Peyer's patch (tissue), 4 donors: ENCODE results near the gene PROSER3. TPM values are rescaled to one million over a fixed set of nuclear protein-coding genes. Genes with fewer than 3 reads are reported as not detected.
A peak's percentile ranks its signal among the peaks of the same experiment; 100 is the strongest.

ENCODE experiments used
- DNase-seq, 3 donors: peaks; one replicate each; pipeline ENCODE4 v3.0.0-alpha.2; 2017 to 2019
- H3K27ac ChIP-seq, 4 donors: fragments of 200-600 bp; sonication (generic); one replicate each; pipeline ENCODE4 v1.5.1; 2016 to 2019
- H3K27me3 ChIP-seq, 2 donors: fragments of 200-600 bp; sonication (generic); one replicate each; pipeline ENCODE4 v1.5.1; 2019
- H3K36me3 ChIP-seq, 3 donors: fragments of 200-600 bp; sonication (generic); one replicate each; pipeline ENCODE4 v1.5.1; 2016 to 2019
- H3K4me1 ChIP-seq, 4 donors: fragments of 200-600 bp; sonication (generic); one replicate each; pipeline ENCODE4 v1.5.1; 2016 to 2019
- H3K4me3 ChIP-seq, 4 donors: fragments of 200-600 bp; sonication (generic); 1 replicate in 3 of 4; 2 replicates in 1 of 4; pipeline ENCODE4 v1.5.1; 2016 to 2019; ENCODE audit warnings: mild to moderate bottlenecking in 1 of 4
- H3K9me3 ChIP-seq, 4 donors: fragments of 200-600 bp; sonication (generic); one replicate each; pipeline ENCODE4 v1.5.1; 2016 to 2019; ENCODE audit warnings: mild to moderate bottlenecking in 1 of 4
- POLR2A ChIP-seq, 2 donors: fragments of 450-650 bp; IDR thresholded peaks; one replicate each; pipeline ENCODE4 v1.5.1; 2017; ENCODE audit warnings: antibody characterized with exemption in 2 of 2, mild to moderate bottlenecking in 2 of 2, moderate library complexity in 2 of 2
- total RNA-seq, 4 donors: library from RNA; depleted of rRNA; stranded (reverse); fragments of >200 nt; gene quantifications; one replicate each; pipeline ENCODE4 v1.1.0, GENCODE V29; 2016
- TF ChIP-seq, protein P1 (sequence below), 6 experiments: fragments of 450-650 bp in 4 of 6; fragments of 200-600 bp in 2 of 6; sonication (generic) in 1 of 6; IDR thresholded peaks; one replicate each; pipeline ENCODE4 v1.5.1; 2017 to 2019; ENCODE audit warnings: antibody characterized with exemption in 6 of 6, mild to moderate bottlenecking in 3 of 6, moderate library complexity in 1 of 6

PROSER3 gene
- total RNA-seq, 4 donors from 2014 or later: 6.0 to 36.8 (median 27.2) TPM

DNA sequence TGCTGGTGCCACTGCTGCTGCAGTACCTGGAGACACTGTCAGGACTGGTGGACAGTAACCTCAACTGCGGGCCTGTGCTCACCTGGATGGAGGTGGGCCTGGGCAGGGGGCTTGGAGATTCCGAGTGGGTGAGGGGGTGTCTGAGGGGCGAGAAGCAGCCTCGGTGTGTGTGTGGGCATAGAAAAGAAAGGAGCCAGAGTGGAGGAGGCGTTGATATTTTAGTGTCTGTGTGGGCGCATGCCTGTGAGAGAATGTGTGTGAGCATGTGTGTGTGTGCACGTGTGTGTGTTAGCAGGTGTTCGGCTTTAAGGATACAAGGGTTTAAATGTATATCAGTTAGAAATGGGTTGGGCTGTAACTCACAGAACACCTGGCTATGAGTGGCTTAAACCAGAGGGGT lies 21.1 kb downstream of the PROSER3 start:
- H3K4me3 ChIP-seq: no peak overlapping the region
- H3K36me3 ChIP-seq: peaks cover 0 to 11% (median 0%) of the 10 kb centered on the region in 3 donors
- no peaks in the 10 kb centered on the region for H3K9me3 ChIP-seq
- no peak overlapping the region for H3K27ac ChIP-seq
- H3K4me1 ChIP-seq: peaks cover 0 to 15% (median 5%) of the 10 kb centered on the region in 4 donors
- H3K27me3 ChIP-seq: no peaks in the 10 kb centered on the region
- DNase-seq: no peak
- no peak for TF ChIP-seq POLR2A (IDR thresholded peaks at IDR 0.05)
- TF ChIP-seq, protein P1, sequence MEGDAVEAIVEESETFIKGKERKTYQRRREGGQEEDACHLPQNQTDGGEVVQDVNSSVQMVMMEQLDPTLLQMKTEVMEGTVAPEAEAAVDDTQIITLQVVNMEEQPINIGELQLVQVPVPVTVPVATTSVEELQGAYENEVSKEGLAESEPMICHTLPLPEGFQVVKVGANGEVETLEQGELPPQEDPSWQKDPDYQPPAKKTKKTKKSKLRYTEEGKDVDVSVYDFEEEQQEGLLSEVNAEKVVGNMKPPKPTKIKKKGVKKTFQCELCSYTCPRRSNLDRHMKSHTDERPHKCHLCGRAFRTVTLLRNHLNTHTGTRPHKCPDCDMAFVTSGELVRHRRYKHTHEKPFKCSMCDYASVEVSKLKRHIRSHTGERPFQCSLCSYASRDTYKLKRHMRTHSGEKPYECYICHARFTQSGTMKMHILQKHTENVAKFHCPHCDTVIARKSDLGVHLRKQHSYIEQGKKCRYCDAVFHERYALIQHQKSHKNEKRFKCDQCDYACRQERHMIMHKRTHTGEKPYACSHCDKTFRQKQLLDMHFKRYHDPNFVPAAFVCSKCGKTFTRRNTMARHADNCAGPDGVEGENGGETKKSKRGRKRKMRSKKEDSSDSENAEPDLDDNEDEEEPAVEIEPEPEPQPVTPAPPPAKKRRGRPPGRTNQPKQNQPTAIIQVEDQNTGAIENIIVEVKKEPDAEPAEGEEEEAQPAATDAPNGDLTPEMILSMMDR (IDR thresholded peaks at IDR 0.05): no peak

DNA sequence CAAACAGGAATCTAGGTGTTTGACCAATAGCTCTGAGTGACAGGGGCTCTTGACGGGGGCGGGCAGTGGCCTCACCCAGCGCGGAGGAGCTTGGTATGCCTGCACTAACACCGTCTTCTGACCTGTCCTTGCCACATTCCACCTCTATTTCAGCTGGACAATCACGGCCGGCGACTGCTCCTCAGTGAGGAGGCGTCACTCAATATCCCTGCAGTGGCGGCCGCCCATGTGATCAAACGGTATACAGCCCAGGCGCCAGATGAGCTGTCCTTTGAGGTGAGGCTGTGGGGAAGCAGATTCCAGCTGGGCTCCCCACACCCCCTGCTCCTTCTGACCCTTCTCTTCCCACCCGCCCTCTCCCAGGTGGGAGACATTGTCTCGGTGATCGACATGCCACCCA lies 22.1 kb downstream of the PROSER3 start:
- Histone ChIP-seq H3K36me3 (peaks cover 0 to 11% (median 0%) of the 10 kb centered on the region in 3 donors), H3K4me3 (no peak overlapping the region), H3K27me3 (no peaks in the 10 kb centered on the region), H3K27ac (no peak overlapping the region), H3K4me1 (peaks cover 0 to 10% (median 3%) of the 10 kb centered on the region in 4 donors), H3K9me3 (no peaks in the 10 kb centered on the region)
- TF ChIP-seq, protein P1 (IDR thresholded peaks at IDR 0.05): no peak
- TF ChIP-seq POLR2A (IDR thresholded peaks at IDR 0.05): no peak
- peak in 1 of 3 donors; percentile 37 for DNase-seq

DNA sequence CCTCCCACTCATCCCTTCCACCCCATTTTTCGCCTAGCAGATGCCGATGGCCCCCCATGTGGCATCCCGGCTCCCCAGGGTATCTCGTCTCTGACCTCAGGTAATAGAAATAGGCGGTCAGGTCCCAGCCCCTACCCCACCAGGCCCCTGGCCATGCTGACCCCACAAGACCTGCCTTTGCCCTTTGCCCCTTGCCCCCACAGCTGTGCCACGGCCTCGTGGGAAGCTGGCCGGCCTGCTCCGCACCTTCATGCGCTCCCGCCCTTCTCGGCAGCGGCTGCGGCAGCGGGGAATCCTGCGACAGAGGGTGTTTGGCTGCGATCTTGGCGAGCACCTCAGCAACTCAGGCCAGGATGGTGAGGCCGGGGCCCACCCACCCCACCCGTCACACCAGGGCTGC lies 22.7 kb downstream of the PROSER3 start:
- no peak for DNase-seq
- no peak for TF ChIP-seq POLR2A (IDR thresholded peaks at IDR 0.05)
- TF ChIP-seq, protein P1 (IDR thresholded peaks at IDR 0.05): no peak
- peaks cover 0 to 8% (median 2%) of the 10 kb centered on the region in 4 donors for H3K4me1 ChIP-seq
- H3K27me3 ChIP-seq: no peaks in the 10 kb centered on the region
- H3K9me3 ChIP-seq: no peaks in the 10 kb centered on the region
- H3K36me3 ChIP-seq: peaks cover 0 to 11% (median 0%) of the 10 kb centered on the region in 3 donors
- no peak overlapping the region for H3K4me3 ChIP-seq
- no peak overlapping the region for H3K27ac ChIP-seq

DNA sequence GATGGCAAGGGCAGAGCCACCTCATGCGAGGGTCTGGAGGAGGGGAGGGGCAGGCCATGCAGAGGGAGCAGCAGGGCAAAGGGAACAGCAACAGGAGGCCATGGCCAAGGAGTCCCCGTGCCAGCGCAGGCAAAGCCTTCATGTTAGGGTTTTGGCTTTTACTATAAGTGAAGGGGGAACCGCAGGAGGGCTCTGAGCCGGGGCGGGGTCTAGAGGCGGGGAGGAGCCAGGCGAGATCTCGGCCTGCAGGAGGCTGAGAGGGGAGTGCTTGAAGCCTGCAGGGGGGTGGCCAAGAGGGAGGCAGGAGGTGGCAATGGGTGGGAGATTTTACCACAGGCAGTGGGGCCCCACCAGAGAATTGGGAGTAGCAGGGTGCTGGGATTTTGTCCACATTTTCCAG lies 23.7 kb downstream of the PROSER3 start:
- Histone ChIP-seq H3K4me1 (no peaks in the 10 kb centered on the region), H3K36me3 (peaks cover 0 to 11% (median 0%) of the 10 kb centered on the region in 3 donors), H3K27ac (no peak overlapping the region), H3K4me3 (no peak overlapping the region), H3K9me3 (no peaks in the 10 kb centered on the region), H3K27me3 (no peaks in the 10 kb centered on the region)
- TF ChIP-seq, protein P1 (IDR thresholded peaks at IDR 0.05): no peak
- TF ChIP-seq POLR2A (IDR thresholded peaks at IDR 0.05): no peak
- DNase-seq: no peak

DNA sequence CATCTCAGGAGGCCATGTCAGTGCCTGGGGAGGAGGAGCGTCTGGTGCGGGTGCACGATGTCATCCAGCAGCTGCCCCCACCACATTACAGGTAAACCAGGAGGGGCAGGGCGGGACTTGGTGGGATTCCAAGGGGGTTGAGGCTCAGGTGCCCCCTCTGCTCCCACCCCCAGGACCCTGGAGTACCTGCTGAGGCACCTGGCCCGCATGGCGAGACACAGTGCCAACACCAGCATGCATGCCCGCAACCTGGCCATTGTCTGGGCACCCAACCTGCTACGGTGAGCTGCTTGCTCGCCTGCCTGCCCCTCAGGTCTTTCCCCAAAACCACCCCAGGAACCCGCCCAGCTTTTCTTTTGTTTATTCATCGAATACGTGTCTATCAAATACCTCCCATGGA lies 24.6 kb downstream of the PROSER3 start:
- Histone ChIP-seq H3K36me3 (peaks cover 0 to 11% (median 0%) of the 10 kb centered on the region in 3 donors), H3K27me3 (no peaks in the 10 kb centered on the region), H3K9me3 (no peaks in the 10 kb centered on the region), H3K4me3 (no peak overlapping the region), H3K27ac (no peak overlapping the region), H3K4me1 (no peaks in the 10 kb centered on the region)
- DNase-seq: no peak
- TF ChIP-seq, protein P1 (IDR thresholded peaks at IDR 0.05): no peak
- no peak for TF ChIP-seq POLR2A (IDR thresholded peaks at IDR 0.05)
